Astrocyte (in vitro differentiated cells and primary cell): ENCODE measurements around the gene NAALADL2. TPM values are rescaled to one million over a fixed set of nuclear protein-coding genes. Genes with fewer than 3 reads are reported as not detected.

Source experiments
- DNase-seq: peaks from one replicate; pipeline ENCODE4 v3.0.0-alpha.2; 2010; ENCODE audit warnings: low read depth
- FAIRE-seq: peaks from 2 replicates; lab custom pipeline; 2011; peaks lifted over from hg19 to GRCh38; lab: Jason Lieb, UNC
- H2AFZ ChIP-seq: 2 replicates; pipeline ENCODE4 v1.6.0; 2012; ENCODE audit warnings: low read depth, low read length, inconsistent platforms
- H3K27ac ChIP-seq: 2 replicates; pipeline ENCODE4 v1.5.1; 2011; ENCODE audit warnings: low read depth, low read length, inconsistent platforms
- H3K27me3 ChIP-seq: 2 replicates; pipeline ENCODE4 v1.6.0; 2011; ENCODE audit warnings: low read length, inconsistent platforms; ENCODE audit not compliant: insufficient read depth
- H3K36me3 ChIP-seq: 2 replicates; pipeline ENCODE4 v1.5.1; 2011; ENCODE audit warnings: low read length, inconsistent platforms; ENCODE audit not compliant: insufficient read depth
- H3K4me1 ChIP-seq: 2 replicates; pipeline ENCODE4 v1.5.1; 2011; ENCODE audit warnings: low read length, inconsistent platforms; ENCODE audit not compliant: insufficient read depth
- H3K4me2 ChIP-seq: 2 replicates; pipeline ENCODE4 v1.6.0; 2012; ENCODE audit warnings: low read length, inconsistent platforms
- H3K4me3 ChIP-seq: 2 replicates; pipeline ENCODE4 v1.5.1; 2011; ENCODE audit warnings: low read depth, mild to moderate bottlenecking, low read length, inconsistent platforms; ENCODE audit not compliant: insufficient read depth
- H3K79me2 ChIP-seq: 2 replicates; pipeline ENCODE4 v1.6.0; 2012; ENCODE audit warnings: mild to moderate bottlenecking, low read length, inconsistent platforms; ENCODE audit not compliant: insufficient read depth
- H3K9ac ChIP-seq: 2 replicates; pipeline ENCODE4 v1.6.0; 2012; ENCODE audit warnings: mild to moderate bottlenecking, low read length, inconsistent platforms
- H3K9me3 ChIP-seq: 2 replicates; pipeline ENCODE4 v1.5.1; 2012; ENCODE audit warnings: low read depth, mild to moderate bottlenecking, low read length, inconsistent platforms; ENCODE audit not compliant: insufficient read depth
- H4K20me1 ChIP-seq: 2 replicates; pipeline ENCODE4 v1.6.0; 2012; ENCODE audit warnings: low read length, inconsistent platforms; ENCODE audit not compliant: insufficient read depth
- H3K27ac Mint-ChIP-seq: one replicate; pipeline ENCODE4 v1.8.0; 2021; ENCODE audit warnings: mild to moderate bottlenecking, mixed read lengths; ENCODE audit not compliant: unreplicated experiment
- H3K27me3 Mint-ChIP-seq: one replicate; pipeline ENCODE4 v1.8.0; 2021; ENCODE audit warnings: low read depth, mixed read lengths; ENCODE audit not compliant: unreplicated experiment
- H3K36me3 Mint-ChIP-seq: one replicate; pipeline ENCODE4 v1.8.0; 2021; ENCODE audit warnings: low read depth, mixed read lengths; ENCODE audit not compliant: unreplicated experiment
- H3K4me1 Mint-ChIP-seq: one replicate; pipeline ENCODE4 v1.8.0; 2021; ENCODE audit warnings: low read depth, mixed read lengths; ENCODE audit not compliant: unreplicated experiment
- H3K4me3 Mint-ChIP-seq: one replicate; pipeline ENCODE4 v1.8.0; 2021; ENCODE audit warnings: mild to moderate bottlenecking, moderate library complexity, mixed read lengths; ENCODE audit not compliant: unreplicated experiment
- H3K9me3 Mint-ChIP-seq: one replicate; pipeline ENCODE4 v1.8.0; 2021; ENCODE audit warnings: mild to moderate bottlenecking, mixed read lengths; ENCODE audit not compliant: unreplicated experiment
- CTCF ChIP-seq: IDR thresholded peaks from 2 replicates; pipeline ENCODE4 v1.5.1; 2011; ENCODE audit warnings: low read depth, mild to moderate bottlenecking, inconsistent platforms, low read length, moderate library complexity; ENCODE audit not compliant: insufficient read depth
- EZH2 ChIP-seq: IDR thresholded peaks from 2 replicates; pipeline ENCODE4 v1.6.1; 2012; ENCODE audit warnings: mild to moderate bottlenecking, low read length, inconsistent platforms; ENCODE audit not compliant: insufficient read depth
- total RNA-seq: library from RNA; stranded (reverse); gene quantifications from 2 replicates; pipeline ENCODE4 v1.2.1, GENCODE V29; 2021

The NAALADL2 gene
- total RNA-seq, 1 donor from 2014 or later: 2.7 TPM

DNA sequence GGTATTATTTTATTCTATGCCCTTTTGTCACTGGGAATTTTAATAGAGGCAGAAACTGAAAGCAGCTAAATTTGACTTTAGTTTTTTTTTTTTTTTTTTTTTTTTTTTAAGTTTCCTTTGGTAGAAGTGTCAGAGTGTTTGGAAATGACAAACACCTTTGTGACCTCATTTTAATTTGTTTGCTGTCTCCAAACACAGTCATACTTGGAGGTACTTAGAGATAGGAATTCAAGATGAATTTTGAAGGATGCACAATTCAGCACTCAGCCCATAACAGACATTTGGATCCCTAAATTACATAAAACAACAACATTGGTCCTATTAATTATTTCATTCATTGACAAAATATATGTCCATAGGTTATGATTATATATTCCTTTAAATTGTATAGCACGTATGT is 43.4 kb upstream of the NAALADL2 start:
- H3K4me1 ChIP-seq: no peaks in the 10 kb centered on the region
- H3K9me3 ChIP-seq: no peaks in the 10 kb centered on the region
- H3K36me3 ChIP-seq: no peaks in the 10 kb centered on the region
- no peaks in the 10 kb centered on the region for H3K27me3 ChIP-seq
- H4K20me1 ChIP-seq: no peaks in the 10 kb centered on the region
- H3K36me3 Mint-ChIP-seq: no peaks in the 10 kb centered on the region
- DNase-seq: no peak
- FAIRE-seq: no peak
- no peak overlapping the region for H3K27ac Mint-ChIP-seq
- H3K9me3 Mint-ChIP-seq: no peaks in the 10 kb centered on the region
- no peak overlapping the region for H2AFZ ChIP-seq
- H3K27ac ChIP-seq: no peak overlapping the region
- H3K9ac ChIP-seq: no peak overlapping the region
- no peaks in the 10 kb centered on the region for H3K27me3 Mint-ChIP-seq
- TF ChIP-seq EZH2 (no peak), CTCF (no peak)
- H3K4me3 Mint-ChIP-seq: no peak overlapping the region
- no peaks in the 10 kb centered on the region for H3K4me1 Mint-ChIP-seq
- no peak overlapping the region for H3K4me2 ChIP-seq
- no peak overlapping the region for H3K4me3 ChIP-seq
- H3K79me2 ChIP-seq: no peaks in the 10 kb centered on the region

DNA sequence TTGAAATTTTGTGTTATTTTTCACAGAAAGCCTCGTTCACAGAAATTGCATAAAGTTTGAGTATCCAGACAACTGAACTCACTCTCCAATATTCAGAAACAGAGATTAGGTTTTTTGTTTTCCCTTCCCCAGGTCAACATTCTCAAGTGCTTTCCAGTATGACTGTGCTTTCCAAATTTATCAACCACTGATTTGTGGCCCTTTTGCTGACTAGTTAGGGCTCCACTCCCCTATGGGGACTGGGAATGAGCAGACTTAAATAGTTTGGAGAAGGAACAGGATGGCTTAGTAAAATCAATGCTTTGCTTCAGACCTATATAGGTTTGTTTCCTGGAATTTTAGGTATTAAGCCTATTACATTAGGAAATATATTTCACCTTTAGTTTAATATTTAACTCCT is 38.2 kb upstream of the NAALADL2 start:
- DNase-seq (no peak), FAIRE-seq (no peak)
- Mint-ChIP-seq H3K4me1 (no peaks in the 10 kb centered on the region), H3K9me3 (no peaks in the 10 kb centered on the region), H3K36me3 (no peaks in the 10 kb centered on the region), H3K4me3 (no peak overlapping the region), H3K27me3 (no peaks in the 10 kb centered on the region), H3K27ac (no peak overlapping the region)
- TF ChIP-seq CTCF (no peak), EZH2 (no peak)
- Histone ChIP-seq H3K27ac (no peak overlapping the region), H3K36me3 (no peaks in the 10 kb centered on the region), H3K4me2 (no peak overlapping the region), H3K9me3 (no peaks in the 10 kb centered on the region), H4K20me1 (no peaks in the 10 kb centered on the region), H3K4me1 (no peaks in the 10 kb centered on the region), H3K4me3 (no peak overlapping the region), H2AFZ (no peak overlapping the region), H3K79me2 (no peaks in the 10 kb centered on the region), H3K9ac (no peak overlapping the region), H3K27me3 (no peaks in the 10 kb centered on the region)

DNA sequence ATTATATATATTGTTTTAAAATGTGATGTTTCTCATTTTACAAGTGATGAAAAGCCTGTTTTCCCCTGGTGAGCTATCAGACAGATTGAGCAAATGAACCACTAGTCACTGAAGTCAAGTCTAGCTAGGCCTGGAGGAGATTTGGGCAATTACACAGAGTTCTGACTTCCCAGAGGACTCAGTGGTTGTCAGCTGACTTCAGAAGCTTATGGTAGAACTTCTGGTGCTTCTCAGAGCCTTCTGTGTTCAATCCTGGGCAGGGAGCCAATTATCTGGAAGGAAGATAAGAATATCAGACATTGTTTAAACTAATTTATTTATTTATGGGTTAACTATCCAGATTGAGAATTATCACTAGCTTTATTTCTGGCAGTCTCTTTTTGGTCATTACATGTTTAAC is 37.7 kb upstream of the NAALADL2 start:
- no peaks in the 10 kb centered on the region for H3K36me3 Mint-ChIP-seq
- no peak overlapping the region for H3K9ac ChIP-seq
- no peaks in the 10 kb centered on the region for H3K79me2 ChIP-seq
- FAIRE-seq (no peak), DNase-seq (no peak)
- no peak overlapping the region for H3K4me3 Mint-ChIP-seq
- H3K9me3 ChIP-seq: no peaks in the 10 kb centered on the region
- H3K4me1 ChIP-seq: no peaks in the 10 kb centered on the region
- no peaks in the 10 kb centered on the region for H3K27me3 ChIP-seq
- H3K4me3 ChIP-seq: no peak overlapping the region
- no peaks in the 10 kb centered on the region for H3K4me1 Mint-ChIP-seq
- H2AFZ ChIP-seq: no peak overlapping the region
- no peak overlapping the region for H3K27ac ChIP-seq
- H3K36me3 ChIP-seq: no peaks in the 10 kb centered on the region
- no peak overlapping the region for H3K4me2 ChIP-seq
- TF ChIP-seq CTCF: no peak
- TF ChIP-seq EZH2: no peak
- H3K9me3 Mint-ChIP-seq: no peaks in the 10 kb centered on the region
- H3K27me3 Mint-ChIP-seq: no peaks in the 10 kb centered on the region
- H3K27ac Mint-ChIP-seq: no peak overlapping the region
- no peaks in the 10 kb centered on the region for H4K20me1 ChIP-seq
